Progenitor cell of endocrine pancreas (in vitro differentiated cells): ENCODE data around the gene CA10. TPM values are rescaled to one million over a fixed set of nuclear protein-coding genes. Genes with fewer than 3 reads are reported as not detected.

Source experiments
- DNase-seq: peaks from one replicate; pipeline ENCODE4 v3.0.0; 2021; ENCODE audit warnings: low spot score; ENCODE audit not compliant: unreplicated experiment
- H3K27ac Mint-ChIP-seq: 2 replicates; pipeline ENCODE4 v1.8.0; 2021; ENCODE audit warnings: mild to moderate bottlenecking, moderate library complexity, mixed read lengths
- H3K27me3 Mint-ChIP-seq: 2 replicates; pipeline ENCODE4 v1.8.0; 2021; ENCODE audit warnings: mixed read lengths
- H3K36me3 Mint-ChIP-seq: 2 replicates; pipeline ENCODE4 v1.8.0; 2022; ENCODE audit warnings: mixed read lengths; ENCODE audit not compliant: insufficient read depth
- H3K4me1 Mint-ChIP-seq: 2 replicates; pipeline ENCODE4 v1.8.0; 2021; ENCODE audit warnings: low read depth, mixed read lengths
- H3K4me3 Mint-ChIP-seq: 2 replicates; pipeline ENCODE4 v1.8.0; 2021; ENCODE audit warnings: low read depth, mild to moderate bottlenecking, moderate library complexity, mixed read lengths
- H3K9me3 Mint-ChIP-seq: 2 replicates; pipeline ENCODE4 v1.8.0; 2021; ENCODE audit warnings: low read depth, mixed read lengths
- total RNA-seq: library from RNA; stranded (reverse); gene quantifications from 2 replicates; pipeline ENCODE4 v1.2.1, GENCODE V29; 2021
- TF ChIP-seq, protein P1 (sequence below): fragments of 200-600 bp; sonication (generic); IDR thresholded peaks from one replicate; pipeline ENCODE4 v1.5.0; 2021; ENCODE audit warnings: antibody characterized with exemption, mild to moderate bottlenecking; ENCODE audit not compliant: unreplicated experiment

The CA10 gene
- total RNA-seq, 1 donor from 2014 or later, result 0.53 TPM

DNA sequence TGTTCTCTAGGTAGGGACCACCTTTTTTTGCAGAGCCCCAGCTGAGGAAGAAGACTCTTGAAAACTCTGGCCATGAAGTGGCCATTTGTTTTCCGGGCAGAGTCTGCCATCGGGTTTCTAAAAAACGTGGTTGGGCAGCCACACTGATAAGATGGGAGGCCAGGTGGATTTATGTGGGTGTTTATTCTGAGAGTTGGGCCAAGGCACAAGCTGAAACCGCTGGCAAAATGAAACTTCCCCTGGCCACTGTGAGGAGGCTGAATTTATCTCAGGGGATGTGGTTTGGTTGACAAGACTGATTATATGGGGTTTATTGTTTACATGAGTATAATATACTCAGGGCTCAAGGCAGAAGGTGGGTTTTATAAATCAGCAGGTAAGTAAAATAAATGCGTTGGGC, 476.4 kb downstream of the CA10 start:
- H3K36me3 Mint-ChIP-seq, result no peaks in the 10 kb centered on the region
- no peaks in the 10 kb centered on the region for H3K4me1 Mint-ChIP-seq
- DNase-seq, result no peak
- H3K9me3 Mint-ChIP-seq, result no peaks in the 10 kb centered on the region
- TF ChIP-seq, protein P1, sequence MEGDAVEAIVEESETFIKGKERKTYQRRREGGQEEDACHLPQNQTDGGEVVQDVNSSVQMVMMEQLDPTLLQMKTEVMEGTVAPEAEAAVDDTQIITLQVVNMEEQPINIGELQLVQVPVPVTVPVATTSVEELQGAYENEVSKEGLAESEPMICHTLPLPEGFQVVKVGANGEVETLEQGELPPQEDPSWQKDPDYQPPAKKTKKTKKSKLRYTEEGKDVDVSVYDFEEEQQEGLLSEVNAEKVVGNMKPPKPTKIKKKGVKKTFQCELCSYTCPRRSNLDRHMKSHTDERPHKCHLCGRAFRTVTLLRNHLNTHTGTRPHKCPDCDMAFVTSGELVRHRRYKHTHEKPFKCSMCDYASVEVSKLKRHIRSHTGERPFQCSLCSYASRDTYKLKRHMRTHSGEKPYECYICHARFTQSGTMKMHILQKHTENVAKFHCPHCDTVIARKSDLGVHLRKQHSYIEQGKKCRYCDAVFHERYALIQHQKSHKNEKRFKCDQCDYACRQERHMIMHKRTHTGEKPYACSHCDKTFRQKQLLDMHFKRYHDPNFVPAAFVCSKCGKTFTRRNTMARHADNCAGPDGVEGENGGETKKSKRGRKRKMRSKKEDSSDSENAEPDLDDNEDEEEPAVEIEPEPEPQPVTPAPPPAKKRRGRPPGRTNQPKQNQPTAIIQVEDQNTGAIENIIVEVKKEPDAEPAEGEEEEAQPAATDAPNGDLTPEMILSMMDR, result no peak
- no peak overlapping the region for H3K27ac Mint-ChIP-seq
- no peak overlapping the region for H3K4me3 Mint-ChIP-seq
- peaks cover 8% of the 10 kb centered on the region for H3K27me3 Mint-ChIP-seq

DNA sequence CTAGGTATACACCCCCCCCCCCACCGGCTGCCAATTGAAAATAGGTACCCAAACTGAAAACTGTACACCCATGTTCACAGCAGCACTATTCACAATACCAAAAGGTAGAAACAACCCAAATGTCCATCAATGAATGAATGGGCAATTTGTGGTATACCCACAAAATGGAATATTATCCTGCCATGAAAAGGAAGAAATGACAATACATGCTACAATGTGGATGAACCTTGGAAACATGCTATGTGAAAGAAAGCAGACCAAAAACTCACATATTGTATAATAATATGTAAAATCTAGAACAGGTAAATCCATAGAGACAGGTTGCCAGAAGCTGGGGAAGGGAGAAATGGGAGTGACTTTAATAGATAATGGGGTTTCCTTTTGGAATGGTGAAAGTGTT, 480.6 kb downstream of the CA10 start:
- Mint-ChIP-seq H3K27me3 (peaks cover 3% of the 10 kb centered on the region), H3K9me3 (no peaks in the 10 kb centered on the region), H3K27ac (no peak overlapping the region)

DNA sequence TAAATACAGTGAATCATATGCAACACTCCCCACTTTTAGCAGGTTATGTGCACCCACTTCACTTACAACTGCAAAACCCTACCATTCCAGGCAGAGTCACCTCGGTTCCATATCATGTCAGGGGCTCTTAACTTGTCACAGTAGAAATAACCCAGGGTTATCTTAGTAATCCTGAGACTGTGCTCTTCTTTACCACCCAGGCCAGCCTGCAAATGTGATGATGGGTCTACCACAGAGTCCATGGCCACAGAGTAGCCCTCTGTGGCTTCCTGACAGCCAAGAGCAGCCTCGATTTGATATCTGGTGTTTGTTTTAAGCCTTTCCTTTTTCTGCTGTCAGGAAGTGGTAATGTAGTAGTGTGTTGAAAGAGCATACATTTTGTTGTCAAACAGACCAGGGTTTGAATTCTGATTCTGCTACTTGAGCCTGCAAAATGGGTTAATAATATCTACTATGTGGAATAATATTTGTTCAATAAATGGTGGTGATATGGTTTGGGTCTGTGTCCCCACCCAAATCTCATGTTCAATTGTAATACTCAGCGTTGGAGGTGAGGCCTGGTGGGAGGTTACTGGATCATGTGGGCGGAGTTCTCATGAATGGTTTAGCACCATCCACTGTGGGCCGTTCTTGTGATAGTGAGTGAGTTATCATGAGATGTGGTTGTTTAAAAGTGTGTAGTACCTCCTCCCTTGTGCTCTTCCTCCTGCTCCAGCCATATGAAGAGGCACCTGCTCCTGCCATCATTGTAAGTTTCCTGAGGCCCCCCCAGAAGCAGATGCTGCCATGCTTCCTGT, 481.6 kb downstream of the CA10 start:
- peaks cover 3% of the 10 kb centered on the region for H3K27me3 Mint-ChIP-seq
- H3K4me1 Mint-ChIP-seq, result no peaks in the 10 kb centered on the region
- TF ChIP-seq, protein P1, result no peak
- H3K27ac Mint-ChIP-seq, result no peak overlapping the region
- no peaks in the 10 kb centered on the region for H3K9me3 Mint-ChIP-seq
- DNase-seq, result no peak
- H3K36me3 Mint-ChIP-seq, result no peaks in the 10 kb centered on the region
- no peak overlapping the region for H3K4me3 Mint-ChIP-seq

More for the DNA sequence above, 480.6 kb downstream of the CA10 start:
- TF ChIP-seq, protein P1, result no peak
- H3K4me3 Mint-ChIP-seq, result no peak overlapping the region
- no peak for DNase-seq
- no peaks in the 10 kb centered on the region for H3K4me1 Mint-ChIP-seq
- H3K36me3 Mint-ChIP-seq, result no peaks in the 10 kb centered on the region

DNA sequence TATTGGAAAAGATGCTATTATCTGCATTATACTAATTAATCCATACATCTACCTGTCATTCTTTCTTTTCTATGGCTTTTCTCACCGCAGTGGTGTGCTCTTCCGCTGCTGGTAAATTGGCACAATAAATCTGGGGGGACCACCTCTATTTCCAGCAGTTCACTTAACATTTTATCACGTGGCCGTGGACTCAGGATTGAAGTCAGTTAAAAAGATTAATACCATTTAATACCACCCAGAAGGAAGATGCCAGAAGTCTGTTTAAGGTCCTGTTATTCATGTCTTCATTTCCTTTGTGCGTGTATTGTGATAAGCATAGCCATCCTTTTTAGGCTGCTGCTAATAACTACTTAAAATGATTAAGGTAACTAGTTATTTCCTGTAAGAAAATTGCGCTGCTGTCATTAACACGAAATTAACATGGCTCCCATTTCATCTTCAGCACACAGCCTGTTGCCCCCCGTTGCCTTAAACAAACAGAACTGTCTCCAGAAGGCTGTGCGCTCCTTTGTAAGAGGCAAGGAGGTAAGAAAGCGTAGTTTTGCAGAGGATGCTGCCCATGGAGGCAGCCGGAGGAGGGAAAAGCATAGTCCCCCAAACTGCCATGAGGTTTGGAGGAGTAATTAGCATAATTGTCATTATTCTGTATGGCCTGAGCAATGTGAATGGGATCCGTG, 483.8 kb downstream of the CA10 start:
- H3K4me3 Mint-ChIP-seq, result no peak overlapping the region
- H3K9me3 Mint-ChIP-seq, result no peaks in the 10 kb centered on the region
- no peaks in the 10 kb centered on the region for H3K4me1 Mint-ChIP-seq
- DNase-seq, result no peak
- TF ChIP-seq, protein P1, result no peak
- H3K36me3 Mint-ChIP-seq, result no peaks in the 10 kb centered on the region
- no peak overlapping the region for H3K27ac Mint-ChIP-seq
- peaks cover 3% of the 10 kb centered on the region for H3K27me3 Mint-ChIP-seq

DNA sequence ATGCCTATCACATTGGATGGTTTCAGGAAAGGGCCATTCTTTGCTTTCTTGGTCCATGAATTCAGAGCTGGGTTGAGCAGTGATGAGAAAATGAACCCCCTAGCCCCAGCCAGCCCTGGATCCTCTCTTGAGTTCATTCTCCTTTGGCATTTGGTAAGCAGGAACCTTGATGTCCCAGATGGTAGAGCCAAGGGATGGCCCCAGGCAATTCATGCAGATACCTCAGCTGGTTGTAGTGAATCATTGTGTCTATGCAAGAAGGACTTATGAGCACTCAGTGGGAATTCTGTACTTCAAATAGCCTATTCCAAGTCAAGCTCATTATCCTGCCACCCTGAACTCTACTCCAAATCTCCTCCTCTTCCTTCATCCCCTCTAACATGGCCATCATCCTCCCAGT, 485.4 kb downstream of the CA10 start:
- Mint-ChIP-seq H3K4me3 (no peak overlapping the region), H3K36me3 (no peaks in the 10 kb centered on the region), H3K9me3 (no peaks in the 10 kb centered on the region), H3K27ac (no peak overlapping the region), H3K4me1 (no peaks in the 10 kb centered on the region), H3K27me3 (peaks cover 3% of the 10 kb centered on the region)
- no peak for DNase-seq
- TF ChIP-seq, protein P1, result no peak
